ENCODE data around the gene AUNIP. TPM values are rescaled to one million over a fixed set of nuclear protein-coding genes. Genes with fewer than 3 reads are reported as not detected.

Gene AUNIP
- total RNA-seq, 2 donors from 2014 or later = 6.9 to 9.9 TPM

- ATAC-seq (replicated peaks in 1 of 2) (no peak), DNase-seq (no peak)
- H3K4me1 Mint-ChIP-seq (ENCODE audit: low read depth) = peaks cover 17% of the 10 kb centered on the region
- H3K27ac Mint-ChIP-seq = no peak overlapping the region
- H3K27me3 Mint-ChIP-seq (ENCODE audit: low read depth) = peaks cover 10% of the 10 kb centered on the region
- H3K4me3 Mint-ChIP-seq = no peak overlapping the region
- no peaks in the 10 kb centered on the region for H3K36me3 Mint-ChIP-seq (ENCODE audit: insufficient read depth in 2 of 2)
- H3K9me3 Mint-ChIP-seq = no peaks in the 10 kb centered on the region
These were observed 19.4 kb upstream of the AUNIP start for GRCh38 chr1:25878690-25879089.

GRCh38 chr1:25877155-25877554, 17.9 kb upstream of the AUNIP start:
- Mint-ChIP-seq H3K27me3 (ENCODE audit: low read depth) (peaks cover 10% of the 10 kb centered on the region), H3K36me3 (ENCODE audit: insufficient read depth in 2 of 2) (no peaks in the 10 kb centered on the region), H3K4me1 (ENCODE audit: low read depth) (peaks cover 24% of the 10 kb centered on the region), H3K27ac (no peak overlapping the region), H3K4me3 (no peak overlapping the region), H3K9me3 (no peaks in the 10 kb centered on the region)
- no peak for DNase-seq
- ATAC-seq (replicated peaks in 1 of 2) = no peak

GRCh38 chr1:25876693-25877077, 17.4 kb upstream of the AUNIP start:
- Mint-ChIP-seq H3K4me3 (peak overlapping the region in 1 of 2 donors; percentile 83), H3K9me3 (no peaks in the 10 kb centered on the region), H3K36me3 (ENCODE audit: insufficient read depth in 2 of 2) (no peaks in the 10 kb centered on the region), H3K27ac (no peak overlapping the region), H3K4me1 (ENCODE audit: low read depth) (peaks cover 24% of the 10 kb centered on the region), H3K27me3 (ENCODE audit: low read depth) (peaks cover 10% of the 10 kb centered on the region)
- ATAC-seq (replicated peaks in 1 of 2) = no peak
- DNase-seq = no peak

GRCh38 chr1:25875856-25876692, 16.8 kb upstream of the AUNIP start:
- Mint-ChIP-seq H3K27me3 (ENCODE audit: low read depth) (peaks cover 10% of the 10 kb centered on the region), H3K4me1 (ENCODE audit: low read depth) (peaks cover 24% of the 10 kb centered on the region), H3K4me3 (peak overlapping the region; percentile 83 to 93), H3K9me3 (no peaks in the 10 kb centered on the region), H3K36me3 (ENCODE audit: insufficient read depth in 2 of 2) (no peaks in the 10 kb centered on the region), H3K27ac (no peak overlapping the region)
- DNase-seq (no peak), ATAC-seq (replicated peaks in 1 of 2) (peak; percentile 52 to 58)

GRCh38 chr1:25875154-25875855, 16.0 kb upstream of the AUNIP start, which contains the start of gene PAQR7:
Gene PAQR7 (minus strand): TSS chr1:25875708. CDS start chr1:25863839, 11,869 bp downstream.
- peak; percentile 76 to 79 for DNase-seq
- H3K27me3 Mint-ChIP-seq (ENCODE audit: low read depth) = peaks cover 10% of the 10 kb centered on the region
- H3K36me3 Mint-ChIP-seq (ENCODE audit: insufficient read depth in 2 of 2) = no peaks in the 10 kb centered on the region
- H3K27ac Mint-ChIP-seq = peak within 1 kb of the TSS; percentile 46
- H3K9me3 Mint-ChIP-seq = no peaks in the 10 kb centered on the region
- peaks cover 24% of the 10 kb centered on the region for H3K4me1 Mint-ChIP-seq (ENCODE audit: low read depth)
- peak; percentile 90 for ATAC-seq (replicated peaks in 1 of 2)
- peak within 1 kb of the TSS; percentile 87 to 93 for H3K4me3 Mint-ChIP-seq

- H3K9me3 Mint-ChIP-seq = no peaks in the 10 kb centered on the region
- ATAC-seq (replicated peaks in 1 of 2) (no peak), DNase-seq (no peak)
- peaks cover 24% of the 10 kb centered on the region for H3K4me1 Mint-ChIP-seq (ENCODE audit: low read depth)
- peak overlapping the region; percentile 46 for H3K27ac Mint-ChIP-seq
- H3K36me3 Mint-ChIP-seq (ENCODE audit: insufficient read depth in 2 of 2) = no peaks in the 10 kb centered on the region
- peak overlapping the region; percentile 87 to 93 for H3K4me3 Mint-ChIP-seq
- H3K27me3 Mint-ChIP-seq (ENCODE audit: low read depth) = peaks cover 10% of the 10 kb centered on the region
These were observed 15.4 kb upstream of the AUNIP start for GRCh38 chr1:25874635-25875153.

DNA sequence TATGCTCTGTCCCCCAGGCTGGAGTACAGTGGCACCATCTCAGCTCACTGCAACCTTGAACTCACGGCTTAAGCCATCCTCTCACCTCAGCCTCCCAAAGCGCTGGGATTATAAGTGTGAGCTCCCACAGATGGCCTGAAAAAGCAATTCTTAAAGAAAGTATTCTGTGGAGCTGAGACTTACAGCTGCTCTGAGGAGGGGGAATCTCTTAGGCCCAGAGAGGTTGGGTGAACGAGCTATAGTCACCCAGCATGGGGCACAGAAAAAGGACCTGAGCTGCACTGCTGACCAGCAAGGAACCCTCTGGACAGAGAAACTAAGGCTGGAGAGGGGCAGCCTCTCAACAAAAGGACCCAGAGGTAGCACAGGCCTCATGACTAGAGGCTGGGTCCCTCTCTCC, 15.0 kb upstream of the AUNIP start:
- H3K36me3 Mint-ChIP-seq (ENCODE audit: insufficient read depth in 2 of 2) = no peaks in the 10 kb centered on the region
- H3K4me1 Mint-ChIP-seq (ENCODE audit: low read depth) = peaks cover 24% of the 10 kb centered on the region
- ATAC-seq (replicated peaks in 1 of 2) (no peak), DNase-seq (no peak)
- no peaks in the 10 kb centered on the region for H3K9me3 Mint-ChIP-seq
- no peak overlapping the region for H3K27ac Mint-ChIP-seq
- peak overlapping the region in 1 of 2 donors; percentile 93 for H3K4me3 Mint-ChIP-seq
- H3K27me3 Mint-ChIP-seq (ENCODE audit: low read depth) = peaks cover 10% of the 10 kb centered on the region

DNA sequence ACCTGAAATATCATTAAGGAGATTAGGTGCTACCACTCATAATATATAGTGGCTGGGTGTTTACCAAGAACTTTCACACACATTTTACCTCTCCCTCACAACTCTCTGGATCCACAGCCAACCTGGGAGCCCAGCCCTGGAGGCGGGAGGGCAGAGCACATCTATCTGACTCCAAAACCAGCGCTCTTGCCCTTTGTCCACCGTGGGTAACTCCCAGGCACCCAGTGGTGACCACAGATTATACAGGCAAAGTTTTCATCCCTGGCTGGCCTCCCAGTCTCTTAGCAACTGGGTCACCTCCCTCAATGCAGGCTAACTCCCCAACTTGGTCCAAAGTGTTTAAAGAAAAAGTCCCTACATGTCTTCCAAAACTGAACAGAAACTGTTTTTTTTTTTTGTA, 13.9 kb upstream of the AUNIP start:
- Mint-ChIP-seq H3K36me3 (ENCODE audit: insufficient read depth in 2 of 2) (no peaks in the 10 kb centered on the region), H3K27me3 (ENCODE audit: low read depth) (peaks cover 10% of the 10 kb centered on the region), H3K9me3 (no peaks in the 10 kb centered on the region), H3K27ac (no peak overlapping the region), H3K4me3 (no peak overlapping the region), H3K4me1 (ENCODE audit: low read depth) (peaks cover 24% of the 10 kb centered on the region)
- DNase-seq (no peak), ATAC-seq (replicated peaks in 1 of 2) (no peak)

DNA sequence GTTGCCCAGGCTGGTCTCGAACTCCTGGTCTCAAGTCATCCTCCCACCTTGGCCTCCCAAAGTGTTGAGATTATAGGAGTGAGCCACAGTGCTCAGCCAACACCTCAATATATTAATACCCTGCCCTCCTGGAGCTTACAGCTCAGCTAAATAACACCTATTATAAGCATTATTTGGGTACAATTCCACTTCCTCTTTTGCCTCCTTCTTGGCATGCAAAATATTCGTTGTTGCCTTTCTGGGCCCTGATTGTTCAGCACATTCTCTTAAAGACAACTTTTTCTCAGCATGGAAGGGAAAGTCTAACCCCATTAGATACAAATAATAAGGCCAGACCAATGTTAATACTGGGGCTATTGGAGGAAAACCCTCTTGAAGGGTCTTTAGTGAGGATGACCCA, 13.5 kb upstream of the AUNIP start:
- Mint-ChIP-seq H3K4me1 (ENCODE audit: low read depth) (peaks cover 24% of the 10 kb centered on the region), H3K27ac (no peak overlapping the region), H3K4me3 (no peak overlapping the region), H3K9me3 (no peaks in the 10 kb centered on the region), H3K27me3 (ENCODE audit: low read depth) (peaks cover 10% of the 10 kb centered on the region), H3K36me3 (ENCODE audit: insufficient read depth in 2 of 2) (no peaks in the 10 kb centered on the region)
- ATAC-seq (replicated peaks in 1 of 2) = no peak
- DNase-seq = no peak

- ATAC-seq (replicated peaks in 1 of 2) (no peak), DNase-seq (no peak)
- Mint-ChIP-seq H3K9me3 (no peaks in the 10 kb centered on the region), H3K36me3 (ENCODE audit: insufficient read depth in 2 of 2) (no peaks in the 10 kb centered on the region), H3K27me3 (ENCODE audit: low read depth) (peaks cover 10% of the 10 kb centered on the region), H3K4me3 (no peak overlapping the region), H3K4me1 (ENCODE audit: low read depth) (peaks cover 24% of the 10 kb centered on the region), H3K27ac (no peak overlapping the region)
These were observed 12.6 kb upstream of the AUNIP start for GRCh38 chr1:25871704-25872494.

GRCh38 chr1:25871086-25871703, 11.9 kb upstream of the AUNIP start:
- no peak for DNase-seq
- peaks cover 3% of the 10 kb centered on the region for H3K27me3 Mint-ChIP-seq (ENCODE audit: low read depth)
- no peak overlapping the region for H3K27ac Mint-ChIP-seq
- no peak overlapping the region for H3K4me3 Mint-ChIP-seq
- H3K4me1 Mint-ChIP-seq (ENCODE audit: low read depth) = peaks cover 19% of the 10 kb centered on the region
- no peaks in the 10 kb centered on the region for H3K36me3 Mint-ChIP-seq (ENCODE audit: insufficient read depth in 2 of 2)
- H3K9me3 Mint-ChIP-seq = no peaks in the 10 kb centered on the region
- ATAC-seq (replicated peaks in 1 of 2) = no peak

DNA sequence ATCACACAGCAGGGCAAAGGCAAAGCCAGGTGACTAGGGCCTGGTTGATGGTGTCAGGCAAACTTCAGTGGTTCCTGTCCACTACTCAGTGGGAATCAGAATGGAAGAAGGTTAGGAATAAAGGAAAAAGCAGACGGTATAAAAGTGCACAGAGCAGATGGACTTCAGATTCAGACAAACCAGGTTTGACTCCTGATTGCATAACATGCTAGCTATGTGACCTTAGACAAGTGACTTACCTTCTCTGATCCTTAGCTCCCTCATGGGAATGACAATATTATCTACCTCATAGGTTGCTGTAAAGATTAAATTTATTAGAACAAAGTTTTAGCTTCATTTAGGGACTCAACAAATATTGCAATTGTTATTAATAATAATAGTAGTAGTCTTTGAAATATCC, 11.4 kb upstream of the AUNIP start:
- H3K27ac Mint-ChIP-seq = no peak overlapping the region
- H3K4me1 Mint-ChIP-seq (ENCODE audit: low read depth) = peaks cover 16% of the 10 kb centered on the region
- no peaks in the 10 kb centered on the region for H3K27me3 Mint-ChIP-seq (ENCODE audit: low read depth)
- H3K9me3 Mint-ChIP-seq = no peaks in the 10 kb centered on the region
- H3K4me3 Mint-ChIP-seq = no peak overlapping the region
- DNase-seq (no peak), ATAC-seq (replicated peaks in 1 of 2) (no peak)
- no peaks in the 10 kb centered on the region for H3K36me3 Mint-ChIP-seq (ENCODE audit: insufficient read depth in 2 of 2)

Measured in activated T-cell treated with anti-CD3 and anti-CD28 coated beads, Interleukin-2, amount 50 U/mL, for 72 hours (primary cell).